Breast epithelium (tissue), 4 donors: ENCODE results near the gene GNB1L. TPM values are rescaled to one million over a fixed set of nuclear protein-coding genes. Genes with fewer than 3 reads are reported as not detected.

Experiments used
- DNase-seq, 2 donors: peaks; one replicate each; pipeline ENCODE4 v3.0.0-alpha.2; 2019; ENCODE audit warnings: low spot score in 2 of 2
- H3K27ac ChIP-seq, 2 donors: fragments of 200-600 bp; sonication (generic) in 1 of 2; one replicate each; pipeline ENCODE4 v1.5.1; 2016 to 2019; ENCODE audit warnings: mild to moderate bottlenecking in 1 of 2
- H3K27me3 ChIP-seq, 2 donors: fragments of 200-600 bp; sonication (generic) in 1 of 2; one replicate each; pipeline versions ENCODE4 v1.5.1 to v1.6.0; 2017 to 2019; ENCODE audit warnings: control low read depth in 1 of 2, mild to moderate bottlenecking in 1 of 2
- H3K36me3 ChIP-seq: fragments of 200-600 bp; one replicate; pipeline ENCODE4 v1.5.1; 2019
- H3K4me1 ChIP-seq, 2 donors: fragments of 200-600 bp; sonication (generic); one replicate each; pipeline ENCODE4 v1.5.1; 2016 to 2019; ENCODE audit warnings: control low read depth in 1 of 2
- H3K4me3 ChIP-seq, 3 donors: fragments of 200-600 bp; sonication (generic); 1 replicate in 2 of 3; 2 replicates in 1 of 3; pipeline ENCODE4 v1.5.1; 2016 to 2019; ENCODE audit warnings: mild to moderate bottlenecking in 3 of 3, moderate library complexity in 2 of 3
- H3K9me3 ChIP-seq, 2 donors: fragments of 200-600 bp; sonication (generic) in 1 of 2; one replicate each; pipeline ENCODE4 v1.5.1; 2016 to 2019; ENCODE audit warnings: control low read depth in 1 of 2
- CTCF ChIP-seq, 3 donors: fragments of 450-650 bp; IDR thresholded peaks; one replicate each; pipeline ENCODE4 v1.5.1; 2016 to 2017; ENCODE audit warnings: antibody characterized with exemption in 3 of 3, mild to moderate bottlenecking in 3 of 3, moderate library complexity in 3 of 3
- POLR2A ChIP-seq: fragments of 450-650 bp; IDR thresholded peaks from one replicate; pipeline ENCODE4 v1.6.1; 2016; ENCODE audit warnings: antibody characterized with exemption, mild to moderate bottlenecking, moderate library complexity
- POLR2AphosphoS5 ChIP-seq, 3 donors: sonication (generic); formaldehyde crosslinking; IDR thresholded peaks; one replicate each; pipeline ENCODE4 v1.6.1; 2017; ENCODE audit warnings: antibody characterized with exemption in 3 of 3
- intact Hi-C: fragments of 100-400 bp; cut with DNase I; formaldehyde crosslinking; loops from one replicate; pipeline ENCODE4 v1.15.1; 2023; ENCODE audit warnings: low total_unique reads
- total RNA-seq, 3 donors: library from RNA; depleted of rRNA; stranded (reverse); fragments of >200 nt; gene quantifications; one replicate each; pipeline ENCODE4 v1.1.0, GENCODE V29; 2016

Gene GNB1L
- total RNA-seq, 3 donors from 2014 or later = 5.6 to 8.2 (median 6.3) TPM

DNA sequence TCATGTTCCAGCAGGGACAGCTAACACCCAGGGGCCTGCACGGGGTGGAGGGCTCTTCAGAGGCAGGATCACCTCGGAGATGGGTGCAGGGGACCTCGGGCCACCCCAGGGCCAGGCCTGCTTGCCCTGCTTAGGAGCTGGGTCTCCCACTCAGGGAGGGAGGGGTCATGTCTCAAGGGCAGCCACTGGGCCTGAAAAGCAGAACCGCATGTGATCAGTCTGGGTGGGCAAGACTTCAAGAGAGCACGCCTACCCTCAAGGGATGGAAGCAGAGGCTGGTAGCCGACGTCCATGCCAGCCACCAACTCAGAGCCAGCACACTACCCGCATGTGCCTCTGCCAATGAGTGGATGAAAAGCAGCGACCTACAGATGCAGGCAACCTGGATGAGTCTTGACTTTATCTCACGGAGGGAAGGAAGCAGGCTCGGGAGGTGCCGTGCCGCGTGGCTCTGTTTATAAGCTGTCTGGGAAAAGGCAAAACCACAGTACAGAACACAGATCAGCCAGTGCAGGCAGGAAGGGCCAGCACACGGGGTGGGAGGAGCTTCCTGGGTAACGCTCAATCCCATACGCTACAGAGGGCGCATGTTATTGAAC is 78.1 kb downstream of the GNB1L start:
- Histone ChIP-seq H3K4me3 (no peak overlapping the region), H3K36me3 (no peaks in the 10 kb centered on the region), H3K9me3 (no peaks in the 10 kb centered on the region), H3K27me3 (no peaks in the 10 kb centered on the region), H3K27ac (no peak overlapping the region), H3K4me1 (no peaks in the 10 kb centered on the region)
- DNase-seq = no peak
- TF ChIP-seq POLR2AphosphoS5 (IDR thresholded peaks at IDR 0.05) (no peak), CTCF (IDR thresholded peaks at IDR 0.05) (no peak), POLR2A (no peak)
- intact Hi-C loops = no loop called here

- intact Hi-C loops = no loop called here
- H3K36me3 ChIP-seq = no peaks in the 10 kb centered on the region
- DNase-seq = no peak
- no peaks in the 10 kb centered on the region for H3K4me1 ChIP-seq
- TF ChIP-seq CTCF (IDR thresholded peaks at IDR 0.05) (no peak), POLR2AphosphoS5 (IDR thresholded peaks at IDR 0.05) (no peak), POLR2A (no peak)
- no peaks in the 10 kb centered on the region for H3K27me3 ChIP-seq
- no peaks in the 10 kb centered on the region for H3K9me3 ChIP-seq
- H3K4me3 ChIP-seq = no peak overlapping the region
- H3K27ac ChIP-seq = no peak overlapping the region
Measured at GRCh38 chr22:19775496-19776325, 79.0 kb downstream of the GNB1L start.

GRCh38 chr22:19774628-19775027 is 80.0 kb downstream of the GNB1L start:
- Histone ChIP-seq H3K27ac (no peak overlapping the region), H3K27me3 (no peaks in the 10 kb centered on the region), H3K36me3 (no peaks in the 10 kb centered on the region), H3K4me1 (no peaks in the 10 kb centered on the region), H3K4me3 (no peak overlapping the region), H3K9me3 (no peaks in the 10 kb centered on the region)
- no peak for DNase-seq
- intact Hi-C loops = no loop called here
- TF ChIP-seq POLR2A (no peak), CTCF (IDR thresholded peaks at IDR 0.05) (no peak), POLR2AphosphoS5 (IDR thresholded peaks at IDR 0.05) (no peak)

DNA sequence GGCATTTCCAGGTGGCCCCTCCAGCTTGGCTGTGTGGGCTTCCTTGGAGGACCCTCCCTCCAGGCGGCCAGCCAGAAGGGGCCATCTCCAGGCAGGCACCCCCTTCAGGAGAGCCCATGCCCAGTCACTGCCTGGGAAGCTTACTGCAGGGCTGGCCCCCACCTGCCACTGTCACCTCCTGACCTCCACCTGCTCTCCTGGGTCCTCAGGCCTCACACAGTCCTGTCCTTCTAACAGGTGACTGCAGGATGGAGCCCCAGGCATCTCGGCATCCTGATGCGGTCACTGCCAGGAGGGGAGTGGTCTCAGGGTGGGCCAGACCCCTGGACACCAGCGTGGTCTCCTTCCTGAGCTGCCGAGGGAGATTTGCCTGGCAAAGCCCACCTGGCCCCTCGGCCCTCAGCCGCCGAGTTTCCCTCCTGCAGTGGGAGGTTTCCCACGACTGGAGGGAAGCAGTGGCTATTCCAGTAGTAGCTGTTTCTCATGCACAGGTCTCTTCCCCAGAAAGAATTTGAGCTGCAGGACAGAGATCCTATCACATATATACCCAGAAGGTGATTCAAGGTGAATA is 81.1 kb downstream of the GNB1L start:
- Histone ChIP-seq H3K4me1 (no peaks in the 10 kb centered on the region), H3K9me3 (no peaks in the 10 kb centered on the region), H3K27me3 (peaks cover 0 to under 1% of the 10 kb centered on the region in 2 donors), H3K4me3 (no peak overlapping the region), H3K36me3 (no peaks in the 10 kb centered on the region), H3K27ac (no peak overlapping the region)
- no peak for TF ChIP-seq POLR2AphosphoS5 (IDR thresholded peaks at IDR 0.05)
- TF ChIP-seq CTCF (IDR thresholded peaks at IDR 0.05) = no peak
- TF ChIP-seq POLR2A = no peak
- DNase-seq = no peak
- intact Hi-C loops = no loop called here
